WTC11 (cell line): Measurements from ENCODE around the gene ATP5ME.

Source experiments
- ATF1 ChIP-seq: sonication (generic); formaldehyde crosslinking; IDR thresholded peaks from 2 replicates; pipeline ENCODE4 v1.8.1; 2023; ENCODE audit warnings: mild to moderate bottlenecking, moderate library complexity, missing genetic modification reagents
- OVOL2 ChIP-seq: fragments of 250-450 bp; sonication (Bioruptor Pico); IDR thresholded peaks from 2 replicates; pipeline ENCODE4 v1.9.0; 2021; ENCODE audit warnings: mild to moderate bottlenecking, borderline replicate concordance
- PRDM15 ChIP-seq: sonication (generic); formaldehyde crosslinking; IDR thresholded peaks from 2 replicates; pipeline ENCODE4 v1.8.0; 2022; ENCODE audit warnings: missing genetic modification reagents
- RELA ChIP-seq: sonication (generic); formaldehyde crosslinking; IDR thresholded peaks from 2 replicates; pipeline ENCODE4 v1.8.1; 2022; ENCODE audit warnings: missing genetic modification reagents, mild to moderate bottlenecking, borderline replicate concordance
- TP53 ChIP-seq: sonication (generic); formaldehyde crosslinking; IDR thresholded peaks from 2 replicates; pipeline ENCODE4 v1.8.1; 2023; ENCODE audit warnings: mild to moderate bottlenecking, missing genetic modification reagents
- ZNF425 ChIP-seq: fragments of 250-450 bp; sonication (Bioruptor Pico); conservative IDR thresholded peaks from 2 replicates; pipeline ENCODE4 v1.9.0; 2021; ENCODE audit warnings: mild to moderate bottlenecking

DNA sequence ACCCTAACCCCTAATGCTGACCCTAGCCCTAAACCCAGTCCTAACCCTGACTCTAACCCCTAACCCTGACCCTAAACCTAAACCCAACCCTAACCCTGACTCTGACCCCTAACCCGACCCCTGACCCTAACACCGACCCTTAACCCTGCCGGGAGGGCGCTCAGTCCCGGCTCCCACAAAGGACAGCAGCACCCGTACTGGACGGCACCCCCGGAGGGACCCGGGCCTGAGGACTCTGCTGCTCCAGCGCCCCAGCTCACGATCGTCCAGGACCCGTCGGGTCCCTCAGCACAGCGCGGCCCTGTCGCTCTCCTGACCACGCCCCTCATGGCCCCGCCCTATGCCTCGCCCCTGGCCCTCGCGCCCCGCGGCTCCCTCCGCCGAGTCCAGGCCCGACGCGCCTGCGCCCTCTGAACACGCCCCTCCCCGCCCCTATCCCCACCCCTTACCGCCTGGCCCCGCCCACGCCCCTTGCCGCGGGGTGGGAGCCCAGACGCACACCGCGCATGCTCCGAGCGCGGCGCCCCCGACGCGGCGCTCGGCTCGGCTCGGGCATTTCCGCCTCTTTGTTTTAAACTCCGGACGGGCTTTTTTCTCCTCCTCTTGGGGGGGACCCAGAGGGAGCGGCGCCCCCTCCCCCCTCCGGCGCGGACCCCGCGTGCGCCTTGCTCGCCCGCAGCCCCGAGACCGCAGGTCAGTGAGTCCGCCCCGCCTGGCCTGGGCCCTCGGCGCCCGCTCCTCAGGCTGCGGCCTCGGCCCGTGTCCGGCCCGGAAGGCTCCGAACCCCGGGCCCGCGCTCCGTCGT is 31.4 kb upstream of the ATP5ME start, which contains the start of gene PCGF3:
- TF ChIP-seq ZNF425 (CRISPR knock-in tag) (no peak), PRDM15 (no peak), TP53 (no peak), OVOL2 (CRISPR knock-in tag) (no peak), ATF1 (no peak), RELA (no peak)
